ENCODE measurements around the gene LAMA3.

The LAMA3 gene

GRCh38 chr18:23838233-23838632 lies 149.0 kb downstream of the LAMA3 start:
- TF ChIP-seq EZH2phosphoT487 (IDR thresholded peaks at IDR 0.05; ENCODE audit: borderline replicate concordance): no peak
- no peak for TF ChIP-seq CTCF (conservative IDR thresholded peaks at IDR 0.05; ENCODE audit: low read length)
- Histone ChIP-seq H3K9ac (ENCODE audit: low read depth, low read length, poor library complexity, severe bottlenecking) (peak overlapping the region; percentile 26), H3K79me2 (ENCODE audit: insufficient read depth, low read length) (no peaks in the 10 kb centered on the region), H4K20me1 (ENCODE audit: insufficient read depth, low read length, poor library complexity, severe bottlenecking) (no peaks in the 10 kb centered on the region), H2AFZ (ENCODE audit: low read length) (peak overlapping the region; percentile 74), H3K4me1 (ENCODE audit: insufficient read depth, low read length, poor library complexity, severe bottlenecking) (peaks cover 17% of the 10 kb centered on the region), H3K9me2 (replicated peaks; ENCODE audit: low read depth, low read length) (no peaks in the 10 kb centered on the region), H3F3A (ENCODE audit: low read depth) (no peaks in the 10 kb centered on the region), H3K4me2 (ENCODE audit: low read depth, low read length, poor library complexity, severe bottlenecking) (peak overlapping the region; percentile 56), H3K27me3 (ENCODE audit: insufficient read depth, low read length, poor library complexity, severe bottlenecking) (no peaks in the 10 kb centered on the region), H3K4me3 (ENCODE audit: low read length, poor library complexity, severe bottlenecking) (peak overlapping the region; percentile 16), H3K36me3 (ENCODE audit: insufficient read depth, low read length) (no peaks in the 10 kb centered on the region), H3K9me3 (ENCODE audit: insufficient read depth, low read depth, low read length) (no peaks in the 10 kb centered on the region)

GRCh38 chr18:23838801-23839366 lies 149.6 kb downstream of the LAMA3 start:
- H3K4me3 ChIP-seq (ENCODE audit: low read length, poor library complexity, severe bottlenecking): peak overlapping the region; percentile 16
- peak overlapping the region; percentile 33; the same call in 1 of the 2 replicates for H2AFZ ChIP-seq (ENCODE audit: low read length)
- peak overlapping the region; percentile 56 for H3K4me2 ChIP-seq (ENCODE audit: low read depth, low read length, poor library complexity, severe bottlenecking)
- H3K79me2 ChIP-seq (ENCODE audit: insufficient read depth, low read length): no peaks in the 10 kb centered on the region
- no peaks in the 10 kb centered on the region for H3K9me2 ChIP-seq (replicated peaks; ENCODE audit: low read depth, low read length)
- H4K20me1 ChIP-seq (ENCODE audit: insufficient read depth, low read length, poor library complexity, severe bottlenecking): no peaks in the 10 kb centered on the region
- peaks cover 17% of the 10 kb centered on the region for H3K4me1 ChIP-seq (ENCODE audit: insufficient read depth, low read length, poor library complexity, severe bottlenecking)
- no peaks in the 10 kb centered on the region for H3K36me3 ChIP-seq (ENCODE audit: insufficient read depth, low read length)
- no peaks in the 10 kb centered on the region for H3K9me3 ChIP-seq (ENCODE audit: insufficient read depth, low read depth, low read length)
- no peaks in the 10 kb centered on the region for H3F3A ChIP-seq (ENCODE audit: low read depth)
- no peak for TF ChIP-seq EZH2phosphoT487 (IDR thresholded peaks at IDR 0.05; ENCODE audit: borderline replicate concordance)
- H3K9ac ChIP-seq (ENCODE audit: low read depth, low read length, poor library complexity, severe bottlenecking): peak overlapping the region; percentile 26
- no peaks in the 10 kb centered on the region for H3K27me3 ChIP-seq (ENCODE audit: insufficient read depth, low read length, poor library complexity, severe bottlenecking)

GRCh38 chr18:23842305-23842704 lies 153.1 kb downstream of the LAMA3 start:
- Histone ChIP-seq H3K36me3 (ENCODE audit: insufficient read depth, low read length) (no peaks in the 10 kb centered on the region), H2AFZ (ENCODE audit: low read length) (no peak overlapping the region), H3K9me3 (ENCODE audit: insufficient read depth, low read depth, low read length) (no peaks in the 10 kb centered on the region), H3K4me3 (ENCODE audit: low read length, poor library complexity, severe bottlenecking) (no peak overlapping the region), H3K4me2 (ENCODE audit: low read depth, low read length, poor library complexity, severe bottlenecking) (no peak overlapping the region), H3K79me2 (ENCODE audit: insufficient read depth, low read length) (no peaks in the 10 kb centered on the region), H4K20me1 (ENCODE audit: insufficient read depth, low read length, poor library complexity, severe bottlenecking) (no peaks in the 10 kb centered on the region), H3F3A (ENCODE audit: low read depth) (no peaks in the 10 kb centered on the region), H3K27me3 (ENCODE audit: insufficient read depth, low read length, poor library complexity, severe bottlenecking) (no peaks in the 10 kb centered on the region), H3K4me1 (ENCODE audit: insufficient read depth, low read length, poor library complexity, severe bottlenecking) (peaks cover 17% of the 10 kb centered on the region), H3K9me2 (replicated peaks; ENCODE audit: low read depth, low read length) (no peaks in the 10 kb centered on the region), H3K9ac (ENCODE audit: low read depth, low read length, poor library complexity, severe bottlenecking) (no peak overlapping the region)
- no peak for TF ChIP-seq CTCF (conservative IDR thresholded peaks at IDR 0.05; ENCODE audit: low read length)
- no peak for TF ChIP-seq EZH2phosphoT487 (IDR thresholded peaks at IDR 0.05; ENCODE audit: borderline replicate concordance)

All from Loucy (cell line).